ENCODE results near the gene PRF1. TPM values are rescaled to one million over a fixed set of nuclear protein-coding genes. Genes with fewer than 3 reads are reported as not detected.

Gene PRF1
- total RNA-seq, 1 donor from 2014 or later: not detected

GRCh38 chr10:70592186-70592735, 10.3 kb downstream of the PRF1 start:
- no peaks in the 10 kb centered on the region for H3K9me3 Mint-ChIP-seq
- H3K36me3 Mint-ChIP-seq: no peaks in the 10 kb centered on the region
- peaks cover 8% of the 10 kb centered on the region for H3K27me3 Mint-ChIP-seq
- TF ChIP-seq, protein P1, sequence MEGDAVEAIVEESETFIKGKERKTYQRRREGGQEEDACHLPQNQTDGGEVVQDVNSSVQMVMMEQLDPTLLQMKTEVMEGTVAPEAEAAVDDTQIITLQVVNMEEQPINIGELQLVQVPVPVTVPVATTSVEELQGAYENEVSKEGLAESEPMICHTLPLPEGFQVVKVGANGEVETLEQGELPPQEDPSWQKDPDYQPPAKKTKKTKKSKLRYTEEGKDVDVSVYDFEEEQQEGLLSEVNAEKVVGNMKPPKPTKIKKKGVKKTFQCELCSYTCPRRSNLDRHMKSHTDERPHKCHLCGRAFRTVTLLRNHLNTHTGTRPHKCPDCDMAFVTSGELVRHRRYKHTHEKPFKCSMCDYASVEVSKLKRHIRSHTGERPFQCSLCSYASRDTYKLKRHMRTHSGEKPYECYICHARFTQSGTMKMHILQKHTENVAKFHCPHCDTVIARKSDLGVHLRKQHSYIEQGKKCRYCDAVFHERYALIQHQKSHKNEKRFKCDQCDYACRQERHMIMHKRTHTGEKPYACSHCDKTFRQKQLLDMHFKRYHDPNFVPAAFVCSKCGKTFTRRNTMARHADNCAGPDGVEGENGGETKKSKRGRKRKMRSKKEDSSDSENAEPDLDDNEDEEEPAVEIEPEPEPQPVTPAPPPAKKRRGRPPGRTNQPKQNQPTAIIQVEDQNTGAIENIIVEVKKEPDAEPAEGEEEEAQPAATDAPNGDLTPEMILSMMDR (conservative IDR thresholded peaks at IDR 0.05): no peak
- no peak overlapping the region for H3K4me3 Mint-ChIP-seq
- H3K4me1 Mint-ChIP-seq (ENCODE audit: unreplicated experiment): peaks cover 16% of the 10 kb centered on the region
- H3K27ac Mint-ChIP-seq: no peak overlapping the region
- DNase-seq (ENCODE audit: extremely low spot score, unreplicated experiment): peak; percentile 48

DNA sequence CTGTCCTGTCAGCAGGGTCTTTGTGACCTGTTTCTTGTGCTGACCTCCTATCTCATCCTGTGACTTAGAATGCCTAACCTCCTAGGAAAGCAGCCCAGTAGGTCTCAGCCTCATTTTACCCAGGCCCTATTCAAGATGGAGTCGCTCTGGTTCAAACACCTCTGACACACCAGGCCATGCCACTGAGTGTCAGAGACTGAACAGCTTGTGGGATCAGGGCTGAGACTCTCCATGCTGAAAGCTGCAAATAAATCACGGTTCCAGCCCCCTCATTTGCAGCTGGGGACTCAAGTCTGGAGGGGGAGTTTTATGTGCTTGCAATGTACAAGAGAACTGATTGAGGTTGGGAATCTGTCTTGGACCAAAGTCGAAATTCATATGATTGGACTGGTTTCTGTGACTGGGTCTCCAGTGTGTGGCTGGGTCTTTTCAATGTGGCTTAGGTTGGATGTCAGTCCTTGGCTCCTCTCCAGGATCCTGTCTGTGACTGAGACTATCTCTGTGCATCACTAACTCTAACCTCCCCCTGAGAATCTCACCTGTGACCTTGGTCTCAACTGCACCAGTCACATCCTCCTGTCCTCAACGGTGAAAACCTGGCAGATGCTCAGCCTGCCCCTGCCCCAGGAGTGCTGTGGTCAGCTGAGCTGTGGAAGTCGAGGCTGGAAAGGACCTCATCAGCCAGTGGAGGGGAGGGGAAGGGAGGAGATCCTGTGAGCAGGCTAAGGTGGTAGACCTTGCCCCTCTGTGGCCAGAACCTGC, 11.7 kb downstream of the PRF1 start:
- Mint-ChIP-seq H3K27ac (no peak overlapping the region), H3K36me3 (no peaks in the 10 kb centered on the region), H3K9me3 (no peaks in the 10 kb centered on the region), H3K4me3 (no peak overlapping the region), H3K4me1 (ENCODE audit: unreplicated experiment) (peaks cover 2% of the 10 kb centered on the region), H3K27me3 (peaks cover 8% of the 10 kb centered on the region)
- peak; percentile 25 for DNase-seq (ENCODE audit: extremely low spot score, unreplicated experiment)
- TF ChIP-seq, protein P1 (conservative IDR thresholded peaks at IDR 0.05): no peak

GRCh38 chr10:70589762-70590654, 12.5 kb downstream of the PRF1 start:
- peaks cover 6% of the 10 kb centered on the region for H3K4me1 Mint-ChIP-seq (ENCODE audit: unreplicated experiment)
- DNase-seq (ENCODE audit: extremely low spot score, unreplicated experiment): no peak
- H3K27me3 Mint-ChIP-seq: peaks cover 8% of the 10 kb centered on the region

DNA sequence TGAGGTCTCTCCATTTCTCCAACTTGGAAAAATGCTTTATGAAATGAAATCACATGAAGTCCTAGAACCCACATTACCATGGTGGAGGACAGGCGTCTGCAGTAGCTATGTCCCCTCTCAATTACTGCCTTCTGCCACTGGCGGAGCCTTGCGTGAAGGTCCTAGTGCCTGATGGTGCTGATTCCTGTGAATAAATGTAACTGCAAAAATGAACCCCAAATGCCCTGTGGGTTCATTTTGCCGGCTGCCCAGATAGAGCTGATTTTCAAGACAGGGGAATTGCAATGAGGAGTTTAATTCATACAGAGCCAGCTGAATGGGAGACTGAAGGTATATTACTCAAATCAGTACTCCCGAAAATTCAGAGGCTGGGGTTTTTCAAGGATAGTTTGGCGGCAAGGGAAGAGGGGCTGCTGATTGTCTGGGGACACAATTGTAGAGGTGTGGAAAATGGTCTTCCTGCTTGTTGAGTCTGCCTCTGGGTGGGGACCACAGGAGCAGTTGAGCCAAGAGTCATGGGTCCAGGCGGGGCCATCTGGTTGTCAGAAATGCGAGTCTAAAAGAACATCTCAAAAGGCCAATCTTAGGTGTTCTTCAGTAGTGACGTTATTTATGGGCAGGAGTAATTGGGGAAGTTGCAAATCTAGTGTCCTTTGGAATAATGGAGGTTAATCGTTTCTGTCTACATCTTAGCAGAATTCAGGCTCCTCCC, 13.5 kb downstream of the PRF1 start:
- no peak overlapping the region for H3K4me3 Mint-ChIP-seq
- H3K9me3 Mint-ChIP-seq: no peaks in the 10 kb centered on the region
- DNase-seq (ENCODE audit: extremely low spot score, unreplicated experiment): peak; percentile 24
- peaks cover 8% of the 10 kb centered on the region for H3K27me3 Mint-ChIP-seq
- no peak overlapping the region for H3K27ac Mint-ChIP-seq
- H3K36me3 Mint-ChIP-seq: no peaks in the 10 kb centered on the region
- peaks cover 11% of the 10 kb centered on the region for H3K4me1 Mint-ChIP-seq (ENCODE audit: unreplicated experiment)
- TF ChIP-seq, protein P1 (conservative IDR thresholded peaks at IDR 0.05): no peak

More at GRCh38 chr10:70589762-70590654, 12.5 kb downstream of the PRF1 start:
- Mint-ChIP-seq H3K36me3 (no peaks in the 10 kb centered on the region), H3K9me3 (no peaks in the 10 kb centered on the region), H3K4me3 (no peak overlapping the region), H3K27ac (no peak overlapping the region)
- TF ChIP-seq, protein P1 (conservative IDR thresholded peaks at IDR 0.05): no peak

GRCh38 chr10:70588255-70588654, 14.3 kb downstream of the PRF1 start:
- no peak overlapping the region for H3K27ac Mint-ChIP-seq
- no peak for DNase-seq (ENCODE audit: extremely low spot score, unreplicated experiment)

More at GRCh38 chr10:70588255-70588654, 14.3 kb downstream of the PRF1 start:
- peaks cover 16% of the 10 kb centered on the region for H3K4me1 Mint-ChIP-seq (ENCODE audit: unreplicated experiment)
- TF ChIP-seq, protein P1 (conservative IDR thresholded peaks at IDR 0.05): no peak
- no peak overlapping the region for H3K4me3 Mint-ChIP-seq
- H3K9me3 Mint-ChIP-seq: no peaks in the 10 kb centered on the region
- peaks cover 8% of the 10 kb centered on the region for H3K27me3 Mint-ChIP-seq
- H3K36me3 Mint-ChIP-seq: no peaks in the 10 kb centered on the region
